ENCODE measurements around the gene EXOC3L2.

DNA sequence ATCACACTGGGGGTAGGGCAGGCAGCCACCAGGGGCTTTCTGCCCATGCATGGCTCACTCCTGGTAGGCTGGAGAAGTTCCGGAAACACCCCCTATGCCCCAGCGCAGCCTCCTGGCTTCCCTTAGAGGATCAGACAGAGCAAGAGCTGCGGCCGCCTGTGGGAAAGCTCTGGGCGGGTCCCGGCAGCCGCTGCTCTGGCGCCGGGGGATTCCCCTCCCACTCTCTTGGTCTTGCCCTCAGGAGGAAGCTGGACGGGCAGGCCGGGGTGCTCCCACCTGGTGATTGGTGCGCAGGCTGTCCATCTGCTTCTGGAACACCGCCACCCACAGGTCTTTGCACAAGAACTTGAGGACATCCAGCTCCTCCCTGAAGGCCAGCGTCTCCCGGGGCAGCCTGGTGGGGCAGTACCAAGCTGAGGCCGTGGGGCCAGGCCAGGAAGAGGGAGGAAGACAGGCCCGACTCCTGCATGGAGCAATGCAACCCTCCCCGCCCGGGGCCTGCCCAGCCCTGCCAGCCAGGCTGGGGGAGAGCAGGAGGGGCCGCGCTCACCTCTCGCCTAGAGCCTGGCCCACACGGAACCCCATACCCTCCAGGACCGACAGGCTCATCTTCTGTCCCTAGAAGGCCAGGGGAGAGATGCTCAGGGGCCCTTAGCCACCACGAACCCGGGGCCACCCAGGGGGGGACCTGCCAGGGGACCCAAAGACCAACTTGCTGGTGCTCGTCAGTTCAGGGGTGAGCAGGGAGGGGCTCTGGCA lies 80.5 kb downstream of the EXOC3L2 start:
- TF ChIP-seq, protein P1, sequence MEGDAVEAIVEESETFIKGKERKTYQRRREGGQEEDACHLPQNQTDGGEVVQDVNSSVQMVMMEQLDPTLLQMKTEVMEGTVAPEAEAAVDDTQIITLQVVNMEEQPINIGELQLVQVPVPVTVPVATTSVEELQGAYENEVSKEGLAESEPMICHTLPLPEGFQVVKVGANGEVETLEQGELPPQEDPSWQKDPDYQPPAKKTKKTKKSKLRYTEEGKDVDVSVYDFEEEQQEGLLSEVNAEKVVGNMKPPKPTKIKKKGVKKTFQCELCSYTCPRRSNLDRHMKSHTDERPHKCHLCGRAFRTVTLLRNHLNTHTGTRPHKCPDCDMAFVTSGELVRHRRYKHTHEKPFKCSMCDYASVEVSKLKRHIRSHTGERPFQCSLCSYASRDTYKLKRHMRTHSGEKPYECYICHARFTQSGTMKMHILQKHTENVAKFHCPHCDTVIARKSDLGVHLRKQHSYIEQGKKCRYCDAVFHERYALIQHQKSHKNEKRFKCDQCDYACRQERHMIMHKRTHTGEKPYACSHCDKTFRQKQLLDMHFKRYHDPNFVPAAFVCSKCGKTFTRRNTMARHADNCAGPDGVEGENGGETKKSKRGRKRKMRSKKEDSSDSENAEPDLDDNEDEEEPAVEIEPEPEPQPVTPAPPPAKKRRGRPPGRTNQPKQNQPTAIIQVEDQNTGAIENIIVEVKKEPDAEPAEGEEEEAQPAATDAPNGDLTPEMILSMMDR (IDR thresholded peaks at IDR 0.05) = no peak
- no peak for TF ChIP-seq POLR2A (IDR thresholded peaks at IDR 0.05)
- no peak for TF ChIP-seq EP300 (IDR thresholded peaks at IDR 0.05; ENCODE audit: low read depth)
- TF ChIP-seq POLR2AphosphoS5 (IDR thresholded peaks at IDR 0.05) = no peak

Data from transverse colon (tissue), 4 donors.